ENCODE measurements around the gene STXBP2.
A peak's percentile ranks its signal among the peaks of the same experiment; 100 is the strongest.

STXBP2 gene

DNA sequence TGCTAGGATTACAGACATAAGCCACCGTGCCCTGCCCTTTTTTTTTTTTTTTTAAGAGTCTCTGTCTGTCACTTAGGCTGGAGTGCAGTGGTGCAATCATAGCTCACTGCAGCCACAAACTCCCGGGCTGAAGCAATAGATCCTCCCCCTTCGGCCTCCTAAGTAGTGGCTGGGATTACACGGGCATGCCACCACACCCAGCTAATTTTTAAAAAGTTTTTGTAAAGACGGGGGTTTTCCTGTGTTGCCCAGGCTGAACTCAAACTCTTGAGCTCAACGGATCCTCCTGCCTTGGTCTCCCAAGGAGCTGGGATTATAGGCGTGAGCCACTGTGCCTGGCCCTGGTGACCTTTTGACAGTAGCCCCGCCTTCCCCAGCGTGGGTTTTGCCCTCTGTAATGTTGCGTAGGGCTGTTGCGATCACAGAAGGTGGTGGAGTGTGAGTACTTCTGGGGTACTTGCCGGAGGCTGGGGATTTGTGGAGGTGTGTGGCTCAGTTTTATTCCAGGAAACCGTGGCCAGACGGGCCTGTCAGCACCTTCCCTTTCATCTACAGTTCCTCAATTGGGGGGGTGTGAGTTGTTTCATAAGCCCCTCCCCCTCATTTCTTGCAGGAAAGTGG lies 20.3 kb downstream of the STXBP2 start:
- no peak for DNase-seq

DNA sequence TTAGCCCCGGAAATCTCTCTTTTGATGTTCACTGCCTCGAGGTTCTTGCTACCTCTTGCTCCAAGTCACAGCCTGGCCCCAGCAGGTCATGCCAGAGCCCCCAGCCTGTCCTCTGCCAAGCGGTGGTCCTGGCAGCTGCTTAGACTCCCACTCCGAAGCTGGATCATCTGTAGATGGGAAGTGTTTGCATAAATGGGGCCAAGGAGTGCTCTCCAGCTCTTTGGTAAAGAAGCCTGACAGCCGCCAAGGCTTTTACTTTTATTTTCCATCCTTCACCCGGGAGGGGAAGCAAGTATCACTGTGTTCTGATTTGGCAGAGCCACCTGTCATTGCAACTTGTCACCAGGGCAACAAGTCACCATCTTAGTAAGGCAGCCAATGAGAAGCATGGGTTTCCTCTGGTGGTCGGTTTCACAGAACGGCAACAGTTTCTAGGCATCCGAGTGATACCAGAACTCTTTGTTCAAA lies 21.3 kb downstream of the STXBP2 start:
- DNase-seq: no peak

DNA sequence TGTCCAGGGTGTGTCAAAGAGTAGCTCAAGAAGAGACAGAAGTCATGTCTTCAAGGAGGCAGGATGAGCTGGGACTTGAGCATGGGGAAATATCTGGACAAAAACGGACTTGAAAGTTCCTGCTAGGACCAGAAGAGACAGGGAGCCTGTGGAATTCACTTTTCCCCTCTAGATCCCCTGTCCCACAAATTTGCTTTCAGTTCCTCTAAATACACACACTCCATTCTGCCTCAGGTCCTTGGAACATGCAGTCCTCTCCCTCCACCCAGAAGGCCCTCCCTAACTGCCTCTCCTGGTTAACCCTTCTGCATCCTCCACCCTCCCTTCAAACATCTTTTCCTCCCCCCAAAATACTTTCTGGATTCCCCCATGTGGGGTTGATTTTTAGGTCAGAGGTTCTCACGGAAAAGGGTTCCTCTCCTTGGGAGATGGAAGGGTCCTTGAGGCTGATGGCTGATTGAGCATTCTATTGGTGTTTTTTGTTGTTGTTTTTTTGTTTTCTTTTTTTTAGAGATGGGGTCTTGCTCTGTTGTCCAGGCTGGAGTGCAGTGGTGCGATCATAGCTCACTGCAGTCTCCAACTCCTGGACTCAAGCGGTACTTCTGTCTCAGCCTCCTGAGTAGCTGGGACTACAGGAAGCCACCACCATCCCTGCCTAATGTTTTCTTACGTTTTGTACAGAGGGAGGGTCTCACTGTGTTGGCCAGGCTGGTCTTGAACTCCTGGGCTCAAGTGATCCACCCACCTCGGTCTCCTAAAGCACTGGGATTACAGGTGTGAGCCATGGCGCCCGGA lies 25.0 kb downstream of the STXBP2 start:
- no peak for DNase-seq

DNA sequence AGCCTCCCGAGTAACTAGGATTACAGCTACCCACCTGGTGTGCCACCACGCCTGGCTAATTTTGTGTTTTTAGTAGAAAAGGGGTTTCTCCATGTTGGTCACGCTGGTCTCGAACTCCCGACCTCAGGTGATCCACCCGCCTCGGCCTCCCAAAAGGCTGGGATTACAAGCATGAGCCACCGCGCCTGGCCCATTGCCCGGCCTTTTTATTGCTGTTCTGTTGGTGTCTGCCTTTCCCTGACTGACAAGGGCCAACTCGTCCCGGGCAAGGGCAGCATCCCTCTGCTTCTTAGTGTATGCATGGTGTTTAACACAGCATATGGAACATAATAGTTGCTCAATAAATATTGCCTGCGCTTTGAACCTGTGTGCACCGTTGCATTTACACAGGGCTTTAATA lies 25.7 kb downstream of the STXBP2 start:
- DNase-seq: no peak

DNA sequence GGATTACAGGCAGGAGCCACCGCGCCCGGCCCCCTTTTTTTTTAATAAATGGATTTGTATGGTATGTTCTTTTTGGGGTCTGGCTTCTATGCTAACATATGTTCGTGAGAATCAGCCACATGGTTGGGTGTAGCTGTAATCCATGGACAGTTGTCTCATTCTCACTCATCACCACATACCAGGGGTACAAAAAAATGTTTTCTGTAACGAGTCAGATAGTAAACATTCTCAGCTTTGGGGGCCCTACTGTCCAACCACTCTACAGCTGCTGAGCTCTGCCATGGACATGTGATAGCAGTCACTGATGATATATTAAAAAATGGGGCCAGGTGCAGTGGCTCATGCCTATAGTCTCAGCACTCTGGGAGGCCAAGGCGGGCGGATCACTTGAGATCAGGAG lies 26.8 kb downstream of the STXBP2 start:
- no peak for DNase-seq

DNA sequence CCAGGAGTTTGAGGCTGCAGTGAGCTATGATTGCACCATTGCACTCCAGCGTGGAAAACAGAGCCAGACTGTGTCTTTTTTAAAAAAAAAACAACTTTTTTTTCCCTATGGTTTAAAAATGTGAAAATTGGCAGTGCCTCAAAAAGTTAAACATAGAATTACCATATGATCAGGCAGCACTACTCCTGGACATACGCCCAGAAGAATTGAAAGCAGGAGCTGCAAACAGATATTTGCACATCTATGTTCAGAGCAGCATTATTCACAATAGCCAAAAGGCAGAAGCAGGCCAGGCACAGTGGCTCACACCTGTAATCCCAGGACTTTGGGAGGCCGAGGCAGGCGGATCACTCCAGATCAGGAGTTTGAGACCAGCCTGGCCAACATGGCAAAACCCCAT lies 28.2 kb downstream of the STXBP2 start:
- no peak for DNase-seq

DNA sequence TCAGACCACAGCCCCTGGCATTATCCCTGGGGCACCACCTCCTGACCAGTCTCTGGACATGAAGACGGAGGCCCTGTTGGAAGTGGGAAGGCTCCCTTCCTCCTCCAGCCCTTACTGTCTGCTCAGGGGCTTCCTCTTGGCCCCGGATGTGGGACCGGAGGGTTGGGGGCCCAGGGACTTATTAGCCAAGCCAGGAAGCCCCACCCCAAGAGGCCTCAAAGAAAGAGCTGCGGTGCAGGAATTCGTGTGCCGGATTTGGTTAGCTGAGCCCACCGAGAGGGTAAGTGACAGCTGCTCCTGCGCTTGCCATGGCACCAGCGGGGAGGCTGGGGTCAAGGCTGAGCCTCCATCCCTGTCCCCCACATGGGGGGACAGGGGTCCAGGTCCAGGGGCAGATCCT lies 31.9 kb downstream of the STXBP2 start, which contains the start of gene RETN:
Gene RETN (plus strand): TSS at position 208 of the 400 bp plus-strand sequence. CDS start 278 bp downstream, outside the sequence.
- no peak for DNase-seq

DNA sequence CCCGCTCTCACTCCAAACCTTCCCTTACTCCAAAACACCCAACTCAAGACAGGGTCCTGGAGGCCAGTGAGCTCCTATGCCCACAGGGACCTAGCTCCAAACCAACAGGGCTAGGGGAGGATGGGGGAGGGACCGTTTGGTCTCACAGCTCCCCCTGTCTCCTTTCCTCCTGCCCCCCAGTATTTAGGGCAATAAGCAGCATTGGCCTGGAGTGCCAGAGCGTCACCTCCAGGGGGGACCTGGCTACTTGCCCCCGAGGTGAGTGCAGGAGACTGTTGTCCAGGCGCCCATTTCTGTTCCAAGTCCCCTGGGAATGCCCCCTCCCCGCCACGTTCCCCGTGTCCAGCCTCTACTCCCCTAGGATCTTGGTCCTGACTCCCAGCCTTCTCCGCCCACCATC lies 32.7 kb downstream of the STXBP2 start:
- no peak for DNase-seq

DNA sequence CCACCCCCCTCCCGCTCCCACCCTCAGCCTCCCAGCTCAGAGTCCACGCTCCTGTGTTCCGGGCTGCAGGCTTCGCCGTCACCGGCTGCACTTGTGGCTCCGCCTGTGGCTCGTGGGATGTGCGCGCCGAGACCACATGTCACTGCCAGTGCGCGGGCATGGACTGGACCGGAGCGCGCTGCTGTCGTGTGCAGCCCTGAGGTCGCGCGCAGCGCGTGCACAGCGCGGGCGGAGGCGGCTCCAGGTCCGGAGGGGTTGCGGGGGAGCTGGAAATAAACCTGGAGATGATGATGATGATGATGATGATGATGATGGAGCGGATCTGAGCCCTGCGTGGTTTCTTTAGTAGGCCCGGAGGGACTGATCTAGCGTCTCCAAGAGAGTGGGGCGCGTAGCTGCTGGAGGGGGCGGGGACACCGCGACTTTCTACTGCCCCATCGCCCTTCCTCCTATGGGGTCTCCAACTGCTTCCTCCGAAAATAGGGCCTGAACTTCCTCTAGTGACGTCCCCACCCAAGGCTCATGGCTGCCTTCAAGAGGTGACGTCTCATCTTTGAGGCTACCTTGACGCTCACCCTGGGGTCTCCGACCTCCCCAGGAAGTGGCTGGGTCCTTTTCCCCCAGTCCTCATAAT lies 33.4 kb downstream of the STXBP2 start:
- DNase-seq: peak in 1 of 4 experiments; percentile 13

DNA sequence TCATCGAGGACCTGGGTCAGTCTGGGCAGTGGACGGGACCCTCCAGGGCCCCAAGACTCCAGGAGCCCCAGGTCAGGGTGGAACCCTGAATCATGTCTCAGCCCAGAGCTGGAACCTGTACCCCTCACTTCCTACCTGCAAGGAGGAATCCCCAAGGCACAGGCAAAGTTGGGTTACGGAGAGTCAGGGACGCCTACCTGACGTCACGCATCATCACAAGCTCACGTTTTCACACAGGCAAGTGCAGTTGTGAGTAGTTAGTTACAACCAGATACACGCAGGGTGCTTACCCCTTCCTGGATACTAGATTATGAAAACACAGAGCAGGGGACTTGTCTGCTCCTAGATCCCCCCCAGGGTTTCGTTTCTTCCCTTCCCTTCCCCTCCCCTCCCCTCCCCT lies 33.9 kb downstream of the STXBP2 start:
- DNase-seq: no peak

DNA sequence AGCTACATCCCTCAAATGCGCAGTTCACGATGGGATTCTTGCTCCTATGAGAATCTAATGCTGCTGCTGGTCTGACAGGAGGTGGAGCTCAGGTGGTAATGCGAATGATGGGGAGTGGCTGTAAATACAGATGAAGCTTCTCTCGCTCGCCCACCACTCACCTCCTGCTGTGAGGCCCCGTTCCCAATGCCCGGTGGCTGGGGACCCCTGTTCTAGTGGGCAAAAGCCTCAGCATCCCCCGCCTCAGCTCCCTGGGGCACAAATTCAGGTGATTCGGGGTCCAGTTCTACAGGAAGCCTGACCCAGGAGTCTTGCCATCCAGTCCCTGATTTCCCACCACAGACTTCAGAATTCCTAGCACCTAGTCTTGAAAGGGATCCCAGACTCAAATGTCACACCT lies 35.6 kb downstream of the STXBP2 start:
- no peak for DNase-seq

DNA sequence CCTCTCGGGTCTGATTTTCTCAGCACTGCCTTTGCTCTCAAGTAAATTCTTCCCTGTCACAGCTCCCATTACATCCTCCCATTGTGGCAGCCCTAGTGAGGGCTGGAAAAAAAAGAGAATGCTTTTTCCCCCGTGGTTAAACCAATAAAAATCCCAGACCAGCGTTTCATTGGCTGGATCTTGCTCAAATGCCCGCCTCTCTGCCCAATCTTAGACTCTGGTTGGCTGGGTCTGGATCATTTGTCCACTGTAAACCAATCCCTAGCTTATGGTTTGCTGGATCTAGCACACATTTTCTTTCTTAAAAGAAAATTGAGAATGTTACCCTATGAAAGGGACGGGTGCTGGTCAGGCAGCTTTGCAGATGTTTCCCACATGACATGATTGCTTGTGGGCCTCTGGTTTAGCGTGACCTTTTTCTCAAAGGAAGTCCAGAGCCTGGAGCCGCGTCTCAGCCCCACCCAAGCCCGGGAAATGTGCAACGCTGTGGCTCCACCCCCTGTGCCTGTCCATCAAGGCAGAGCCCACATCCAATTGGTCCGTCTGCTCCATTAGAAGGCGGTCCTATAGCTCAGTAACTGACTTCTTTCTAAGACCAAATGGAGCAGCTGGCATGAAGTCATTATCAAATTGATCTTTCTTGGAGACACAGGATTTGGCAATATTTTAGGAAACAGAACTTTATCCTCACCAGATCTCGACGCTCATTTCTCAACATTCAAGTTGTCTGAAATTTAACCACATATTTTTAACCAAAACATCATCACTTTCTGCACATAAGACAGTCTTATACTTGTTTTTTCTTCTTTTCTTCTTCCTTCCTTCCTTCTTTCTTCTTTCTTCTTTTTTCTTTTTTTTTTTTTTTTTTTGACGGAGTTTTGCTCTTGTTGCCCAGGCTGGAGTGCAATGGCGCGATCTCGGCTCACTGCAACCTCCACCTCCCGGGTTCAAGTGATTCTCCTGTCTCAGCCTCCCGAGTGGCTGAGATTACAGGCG lies 37.4 kb downstream of the STXBP2 start:
- no peak for DNase-seq

DNA sequence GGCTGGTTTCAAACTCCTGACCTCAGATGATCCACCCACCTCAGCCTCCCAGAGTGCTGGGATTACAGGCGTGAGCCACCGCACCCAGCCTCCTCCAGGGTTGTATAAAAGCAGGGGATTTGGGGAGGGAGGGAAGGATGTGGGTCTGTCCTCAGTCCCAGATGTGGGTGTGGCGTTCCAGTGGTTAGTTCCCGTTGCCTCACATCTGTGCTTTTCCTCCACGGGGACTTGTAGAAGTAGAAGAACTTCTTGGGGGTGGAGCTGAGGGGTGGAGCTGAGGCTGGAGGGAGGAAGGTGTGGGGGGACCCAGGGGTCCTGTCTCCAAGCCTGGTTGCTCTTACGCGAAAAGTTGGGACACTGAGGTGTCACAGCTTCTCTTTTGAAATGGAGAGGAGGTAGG lies 39.5 kb downstream of the STXBP2 start:
- no peak for DNase-seq

DNA sequence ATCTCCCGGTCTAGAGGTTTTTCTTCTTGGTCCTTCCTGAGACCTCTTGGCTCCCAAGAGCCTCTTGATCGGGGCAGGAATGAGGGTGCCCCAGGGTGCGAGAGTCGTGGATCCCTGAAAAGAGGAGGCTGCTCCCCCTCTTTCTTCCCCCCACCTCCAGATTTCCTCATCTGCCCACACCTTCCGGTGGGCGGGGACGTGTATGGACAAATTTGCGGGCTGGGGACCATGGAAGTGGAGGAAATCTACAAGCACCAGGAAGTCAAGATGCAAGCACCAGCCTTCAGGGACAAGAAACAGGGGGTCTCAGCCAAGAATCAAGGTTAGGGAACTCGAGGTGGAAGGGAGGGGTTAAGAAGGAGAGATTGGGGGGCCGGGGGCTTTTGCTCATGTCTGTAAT lies 39.9 kb downstream of the STXBP2 start, which contains the start of gene MCEMP1:
Gene MCEMP1 (plus strand): TSS at position 237 of the 400 bp plus-strand sequence. CDS start 31 bp downstream, at position 268.
- DNase-seq: no peak

DNA sequence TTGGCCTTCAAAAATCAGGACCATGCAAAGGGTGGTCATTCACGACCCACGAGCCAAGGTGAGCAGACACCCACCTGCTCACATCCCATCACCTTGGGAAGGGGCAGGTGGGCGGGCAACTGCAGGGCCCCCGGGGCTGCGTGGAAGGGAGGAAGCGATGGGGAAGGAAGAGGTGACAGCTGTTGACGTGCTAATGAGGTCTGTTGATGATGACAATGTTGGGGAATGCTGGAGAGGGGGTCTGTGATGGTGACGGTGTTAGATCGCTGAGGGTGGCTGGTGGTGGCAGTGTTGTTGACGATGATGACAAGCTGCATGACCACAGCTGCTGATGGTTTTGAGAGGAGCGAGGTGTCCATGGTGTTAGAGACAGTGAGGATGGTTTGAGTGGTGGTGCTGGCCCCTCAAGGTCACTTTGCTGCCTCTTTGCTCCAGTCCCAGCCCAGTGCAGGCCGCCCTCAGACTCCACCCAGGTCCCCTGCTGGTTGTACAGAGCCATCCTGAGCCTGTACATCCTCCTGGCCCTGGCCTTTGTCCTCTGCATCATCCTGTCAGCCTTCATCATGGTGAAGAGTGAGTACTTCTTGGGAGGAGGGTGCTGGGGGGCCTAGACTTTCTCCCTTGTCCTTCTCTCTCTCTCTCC lies 40.9 kb downstream of the STXBP2 start:
- DNase-seq: no peak

DNA sequence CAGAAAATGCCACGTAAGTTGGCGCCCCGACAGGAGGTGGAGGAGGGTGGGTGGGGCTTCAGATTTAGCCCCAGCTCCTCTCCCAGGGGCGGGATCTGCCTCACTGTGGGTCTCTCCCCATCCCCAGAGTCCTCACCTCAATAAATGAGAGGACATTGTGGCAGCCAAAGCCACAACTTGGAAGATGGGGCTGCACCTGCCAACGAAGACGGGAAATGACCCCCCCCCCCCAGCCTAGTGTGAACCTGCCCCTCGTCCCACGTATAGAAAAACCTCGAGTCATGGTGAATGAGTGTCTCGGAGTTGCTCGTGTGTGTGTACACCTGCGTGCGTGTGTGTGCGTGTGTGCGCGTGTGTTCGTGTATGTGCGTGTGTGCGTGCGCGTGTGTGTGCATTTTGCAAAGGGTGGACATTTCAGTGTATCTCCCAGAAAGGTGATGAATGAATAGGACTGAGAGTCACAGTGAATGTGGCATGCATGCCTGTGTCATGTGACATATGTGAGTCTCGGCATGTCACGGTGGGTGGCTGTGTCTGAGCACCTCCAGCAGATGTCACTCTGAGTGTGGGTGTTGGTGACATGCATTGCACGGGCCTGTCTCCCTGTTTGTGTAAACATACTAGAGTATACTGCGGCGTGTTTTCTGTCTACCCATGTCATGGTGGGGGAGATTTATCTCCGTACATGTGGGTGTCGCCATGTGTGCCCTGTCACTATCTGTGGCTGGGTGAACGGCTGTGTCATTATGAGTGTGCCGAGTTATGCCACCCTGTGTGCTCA lies 42.3 kb downstream of the STXBP2 start:
- peak; percentile 26 to 53 (median 38) for DNase-seq

DNA sequence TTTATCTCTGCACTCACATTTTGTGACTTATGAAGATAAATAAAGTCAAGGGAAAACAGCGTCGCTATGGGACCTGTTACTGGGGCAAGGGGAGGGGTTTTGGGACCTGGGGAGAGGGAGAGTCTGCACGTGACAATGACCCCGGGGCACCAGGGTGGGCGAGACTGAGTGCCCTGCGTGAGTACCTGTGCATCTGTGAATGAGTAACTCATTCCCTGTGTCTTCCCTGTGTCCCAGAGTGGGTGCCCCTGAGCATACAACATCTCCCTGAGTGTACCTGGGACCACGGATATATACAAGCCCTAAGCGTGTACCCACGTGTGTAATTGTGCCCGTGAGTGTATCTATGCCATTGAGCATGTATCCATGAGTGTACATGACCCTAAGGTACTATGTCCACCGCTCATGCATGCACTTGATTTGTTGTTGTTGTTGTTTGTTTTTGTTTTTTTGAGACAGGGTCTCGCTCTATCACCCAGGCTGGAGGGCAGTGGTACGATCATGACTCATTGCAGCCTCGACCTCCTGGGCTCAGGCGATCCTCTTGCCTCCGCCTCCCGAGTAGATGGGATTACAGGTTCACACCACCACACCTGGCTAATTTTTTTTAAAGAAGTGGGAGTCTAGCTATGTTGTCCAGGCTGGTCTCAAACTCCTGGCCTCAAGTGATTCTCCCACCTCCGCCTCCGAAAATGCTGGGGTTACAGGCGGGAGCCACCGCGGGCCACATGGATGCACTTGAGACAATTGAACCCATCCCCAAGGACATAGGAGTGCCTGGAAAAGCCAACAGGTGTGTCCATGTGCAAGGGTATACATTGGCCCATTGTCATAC lies 43.1 kb downstream of the STXBP2 start:
- no peak for DNase-seq

DNA sequence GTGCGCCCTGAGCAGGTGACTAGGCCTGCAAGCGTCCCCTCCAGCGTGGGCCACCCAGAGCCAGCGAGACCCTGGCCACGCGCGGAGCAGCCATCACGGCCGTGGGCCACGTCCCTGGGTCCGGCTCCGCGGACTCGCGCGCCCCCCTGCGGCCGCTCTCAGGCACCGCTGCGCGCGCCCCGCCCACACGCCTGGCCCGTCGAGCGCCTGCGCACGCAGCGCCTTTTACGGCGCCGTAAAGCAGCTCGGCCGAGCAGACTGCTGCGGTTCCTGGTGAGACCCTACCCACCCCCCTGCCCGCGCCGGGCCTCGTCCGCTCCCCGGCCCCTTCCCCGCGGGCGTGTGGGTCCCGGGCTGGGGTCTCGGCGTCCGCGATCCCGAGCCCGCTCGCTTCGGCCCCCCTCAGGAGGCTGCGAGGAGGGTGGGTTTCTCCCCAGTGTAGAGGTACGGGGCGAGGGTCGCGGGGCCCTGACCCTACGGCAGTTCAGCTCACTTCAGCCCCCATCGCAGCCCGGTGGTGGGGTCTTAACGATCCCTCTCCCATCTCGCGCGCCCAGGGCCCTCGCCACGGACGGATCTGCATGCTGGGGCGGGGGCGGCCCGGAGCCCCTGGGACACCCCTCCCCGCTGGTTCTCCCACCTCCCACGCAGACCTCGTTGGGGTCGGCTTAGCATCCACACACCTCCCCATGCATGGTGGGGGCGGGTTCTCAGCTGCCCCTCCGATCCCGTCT lies 43.9 kb downstream of the STXBP2 start, which contains the start of gene TRAPPC5:
Gene TRAPPC5 (plus strand): TSS at position 228 of the 734 bp plus-strand sequence. CDS start 1,421 bp downstream, outside the sequence.
- peak; percentile 66 to 88 (median 72) for DNase-seq

Measured in activated naive CD4-positive, alpha-beta T cell (primary cell).